Measurements from ENCODE around the gene NPVF.

The NPVF gene

DNA sequence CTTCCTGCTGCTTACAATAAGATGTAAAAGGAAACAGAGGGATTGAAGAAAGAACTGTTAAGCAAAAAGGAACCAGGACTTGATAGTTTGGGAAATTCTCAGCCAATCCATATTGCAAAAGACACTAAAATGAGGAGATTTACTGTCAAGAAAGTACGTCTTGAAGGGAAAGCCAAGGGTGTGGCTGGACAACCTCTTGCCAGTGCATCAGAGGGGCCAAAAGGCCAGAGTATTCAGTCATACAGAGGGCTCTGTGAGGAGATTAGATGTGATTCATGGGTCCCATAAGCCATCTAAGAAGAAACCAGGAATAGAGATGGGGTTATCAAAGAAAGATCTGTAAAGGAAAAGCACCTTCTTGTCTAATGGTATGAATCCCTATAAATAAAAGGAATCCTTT is 25.4 kb upstream of the NPVF start:
- H3K9me3 ChIP-seq (ENCODE audit: control insufficient read depth, insufficient read depth, low read length): no peaks in the 10 kb centered on the region
- no peak overlapping the region for H3K27ac ChIP-seq (ENCODE audit: low read length)
- no peak overlapping the region for H3K4me3 ChIP-seq (ENCODE audit: low read length)
- no peaks in the 10 kb centered on the region for H3K36me3 ChIP-seq (ENCODE audit: control insufficient read depth, insufficient read depth, low read length)
- H3K4me1 ChIP-seq (ENCODE audit: control insufficient read depth, insufficient read depth, low read length): no peaks in the 10 kb centered on the region
- DNase-seq (ENCODE audit: low read depth, low spot score): no peak
- H3K27me3 ChIP-seq (ENCODE audit: control insufficient read depth, insufficient read depth, low read length): no peaks in the 10 kb centered on the region
- no CpG with 5 or more reads among the region's 1 CpG for WGBS (ENCODE audit: insufficient coverage, insufficient read length)

- Histone ChIP-seq H3K27ac (ENCODE audit: low read length) (no peak overlapping the region), H3K4me1 (ENCODE audit: control insufficient read depth, insufficient read depth, low read length) (no peaks in the 10 kb centered on the region), H3K4me3 (ENCODE audit: low read length) (no peak overlapping the region), H3K36me3 (ENCODE audit: control insufficient read depth, insufficient read depth, low read length) (no peaks in the 10 kb centered on the region), H3K9me3 (ENCODE audit: control insufficient read depth, insufficient read depth, low read length) (no peaks in the 10 kb centered on the region), H3K27me3 (ENCODE audit: control insufficient read depth, insufficient read depth, low read length) (no peaks in the 10 kb centered on the region)
- no peak for DNase-seq (ENCODE audit: low read depth, low spot score)
- WGBS (ENCODE audit: insufficient coverage, insufficient read length): no CpG with 5 or more reads among the region's 3 CpGs
Measured at GRCh38 chr7:25250386-25250785, 22.1 kb upstream of the NPVF start.

DNA sequence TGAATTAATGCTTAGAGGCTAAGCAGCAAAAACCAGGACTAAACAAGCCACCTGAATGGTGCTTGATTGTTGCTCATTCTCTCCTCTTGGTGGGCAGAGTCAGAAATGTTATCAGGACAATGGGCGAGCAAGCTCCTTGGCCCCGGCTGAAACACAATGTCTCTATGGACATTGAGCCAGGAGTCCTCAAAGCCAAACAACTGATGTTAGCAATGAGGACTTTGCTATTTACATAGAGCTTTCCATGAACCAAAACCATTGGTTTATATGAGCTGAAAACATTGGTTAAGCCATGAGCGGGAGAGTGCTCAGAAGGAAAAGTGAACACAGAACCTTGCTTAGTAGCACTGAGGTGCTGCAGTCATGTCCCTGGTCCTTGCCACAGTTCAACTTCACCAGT is 21.5 kb upstream of the NPVF start:
- Histone ChIP-seq H3K36me3 (ENCODE audit: control insufficient read depth, insufficient read depth, low read length) (no peaks in the 10 kb centered on the region), H3K4me1 (ENCODE audit: control insufficient read depth, insufficient read depth, low read length) (no peaks in the 10 kb centered on the region), H3K4me3 (ENCODE audit: low read length) (no peak overlapping the region), H3K9me3 (ENCODE audit: control insufficient read depth, insufficient read depth, low read length) (no peaks in the 10 kb centered on the region), H3K27ac (ENCODE audit: low read length) (no peak overlapping the region), H3K27me3 (ENCODE audit: control insufficient read depth, insufficient read depth, low read length) (no peaks in the 10 kb centered on the region)
- no CpG with 5 or more reads among the region's 3 CpGs for WGBS (ENCODE audit: insufficient coverage, insufficient read length)
- DNase-seq (ENCODE audit: low read depth, low spot score): no peak

- no CpG with 5 or more reads among the region's 1 CpG for WGBS (ENCODE audit: insufficient coverage, insufficient read length)
- no peak for DNase-seq (ENCODE audit: low read depth, low spot score)
Measured at GRCh38 chr7:25246306-25246705, 18.0 kb upstream of the NPVF start.

GRCh38 chr7:25244254-25245033 is 16.2 kb upstream of the NPVF start:
- Histone ChIP-seq H3K36me3 (ENCODE audit: control insufficient read depth, insufficient read depth, low read length) (no peaks in the 10 kb centered on the region), H3K9me3 (ENCODE audit: control insufficient read depth, insufficient read depth, low read length) (no peaks in the 10 kb centered on the region), H3K27me3 (ENCODE audit: control insufficient read depth, insufficient read depth, low read length) (peaks cover 2% of the 10 kb centered on the region; the same call in 1 of the 2 replicates), H3K27ac (ENCODE audit: low read length) (no peak overlapping the region), H3K4me1 (ENCODE audit: control insufficient read depth, insufficient read depth, low read length) (no peaks in the 10 kb centered on the region), H3K4me3 (ENCODE audit: low read length) (no peak overlapping the region)
- no CpG with 5 or more reads among the region's 3 CpGs for WGBS (ENCODE audit: insufficient coverage, insufficient read length)
- no peak for DNase-seq (ENCODE audit: low read depth, low spot score)

More at GRCh38 chr7:25246306-25246705, 18.0 kb upstream of the NPVF start:
- no peaks in the 10 kb centered on the region for H3K36me3 ChIP-seq (ENCODE audit: control insufficient read depth, insufficient read depth, low read length)
- H3K4me1 ChIP-seq (ENCODE audit: control insufficient read depth, insufficient read depth, low read length): no peaks in the 10 kb centered on the region
- no peak overlapping the region for H3K27ac ChIP-seq (ENCODE audit: low read length)
- H3K4me3 ChIP-seq (ENCODE audit: low read length): no peak overlapping the region
- H3K27me3 ChIP-seq (ENCODE audit: control insufficient read depth, insufficient read depth, low read length): peaks cover 2% of the 10 kb centered on the region; the same call in 1 of the 2 replicates
- no peaks in the 10 kb centered on the region for H3K9me3 ChIP-seq (ENCODE audit: control insufficient read depth, insufficient read depth, low read length)

DNA sequence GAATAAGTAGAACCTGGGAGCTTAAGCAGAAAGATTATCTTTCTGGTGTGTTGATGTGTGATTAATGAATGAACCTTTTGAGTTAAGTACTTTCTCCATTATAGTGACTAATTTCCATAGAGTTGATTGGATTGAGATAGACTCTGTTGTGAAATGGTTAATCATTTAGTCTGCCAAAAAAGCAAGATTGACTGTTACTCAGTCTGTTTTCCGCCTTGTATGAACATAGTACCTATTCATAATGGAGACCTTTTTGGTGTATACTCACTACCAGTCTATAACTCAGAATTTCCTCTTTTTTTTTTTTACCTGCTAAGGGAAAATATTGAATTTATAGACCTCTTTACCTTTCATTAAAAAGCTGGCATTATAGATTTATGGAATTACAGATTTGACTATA is 14.4 kb upstream of the NPVF start:
- peaks cover 2% of the 10 kb centered on the region; the same call in 1 of the 2 replicates for H3K27me3 ChIP-seq (ENCODE audit: control insufficient read depth, insufficient read depth, low read length)
- WGBS (ENCODE audit: insufficient coverage, insufficient read length): no CpG with 5 or more reads among the region's 1 CpG
- no peaks in the 10 kb centered on the region for H3K4me1 ChIP-seq (ENCODE audit: control insufficient read depth, insufficient read depth, low read length)

GRCh38 chr7:25240896-25241295 is 12.6 kb upstream of the NPVF start:
- Histone ChIP-seq H3K27me3 (ENCODE audit: control insufficient read depth, insufficient read depth, low read length) (peaks cover 2% of the 10 kb centered on the region; the same call in 1 of the 2 replicates), H3K9me3 (ENCODE audit: control insufficient read depth, insufficient read depth, low read length) (no peaks in the 10 kb centered on the region), H3K27ac (ENCODE audit: low read length) (no peak overlapping the region), H3K4me1 (ENCODE audit: control insufficient read depth, insufficient read depth, low read length) (no peaks in the 10 kb centered on the region), H3K4me3 (ENCODE audit: low read length) (no peak overlapping the region), H3K36me3 (ENCODE audit: control insufficient read depth, insufficient read depth, low read length) (no peaks in the 10 kb centered on the region)
- no peak for DNase-seq (ENCODE audit: low read depth, low spot score)

More for the DNA sequence above, 14.4 kb upstream of the NPVF start:
- Histone ChIP-seq H3K4me3 (ENCODE audit: low read length) (no peak overlapping the region), H3K36me3 (ENCODE audit: control insufficient read depth, insufficient read depth, low read length) (no peaks in the 10 kb centered on the region), H3K9me3 (ENCODE audit: control insufficient read depth, insufficient read depth, low read length) (no peaks in the 10 kb centered on the region), H3K27ac (ENCODE audit: low read length) (no peak overlapping the region)
- DNase-seq (ENCODE audit: low read depth, low spot score): no peak

- Histone ChIP-seq H3K27me3 (ENCODE audit: control insufficient read depth, insufficient read depth, low read length) (peaks cover 2% of the 10 kb centered on the region; the same call in 1 of the 2 replicates), H3K36me3 (ENCODE audit: control insufficient read depth, insufficient read depth, low read length) (no peaks in the 10 kb centered on the region), H3K4me1 (ENCODE audit: control insufficient read depth, insufficient read depth, low read length) (peaks cover under 1% of the 10 kb centered on the region; the same call in 1 of the 2 replicates), H3K27ac (ENCODE audit: low read length) (no peak overlapping the region), H3K9me3 (ENCODE audit: control insufficient read depth, insufficient read depth, low read length) (no peaks in the 10 kb centered on the region), H3K4me3 (ENCODE audit: low read length) (no peak overlapping the region)
- DNase-seq (ENCODE audit: low read depth, low spot score): no peak
- no CpG with 5 or more reads among the region's 10 CpGs for WGBS (ENCODE audit: insufficient coverage, insufficient read length)
Measured at GRCh38 chr7:25240340-25240739, 12.1 kb upstream of the NPVF start.

DNA sequence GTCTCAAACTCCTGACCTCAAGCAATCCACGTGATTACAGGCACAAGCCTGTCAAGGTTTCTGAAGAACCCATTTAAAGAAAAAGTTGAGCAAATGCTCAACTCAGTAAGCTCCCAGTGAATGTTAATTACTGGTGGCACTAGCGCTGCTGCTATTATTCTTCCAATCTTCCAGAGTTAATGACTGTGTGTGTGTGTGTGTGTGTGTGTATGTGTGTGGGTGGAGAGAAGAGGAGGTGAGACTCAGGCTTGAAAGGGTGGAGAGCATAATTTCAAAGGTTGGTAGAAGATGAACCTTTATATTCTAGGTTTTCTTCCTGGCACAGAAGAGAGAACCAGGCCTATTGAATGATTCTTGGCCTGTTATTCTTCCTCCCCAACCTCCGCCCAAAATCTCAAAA is 11.6 kb upstream of the NPVF start:
- DNase-seq (ENCODE audit: low read depth, low spot score): no peak
- no peak overlapping the region for H3K4me3 ChIP-seq (ENCODE audit: low read length)
- WGBS (ENCODE audit: insufficient coverage, insufficient read length): no CpG with 5 or more reads among the region's 3 CpGs
- no peaks in the 10 kb centered on the region for H3K9me3 ChIP-seq (ENCODE audit: control insufficient read depth, insufficient read depth, low read length)
- peaks cover 2% of the 10 kb centered on the region; the same call in 1 of the 2 replicates for H3K27me3 ChIP-seq (ENCODE audit: control insufficient read depth, insufficient read depth, low read length)
- no peak overlapping the region for H3K27ac ChIP-seq (ENCODE audit: low read length)
- H3K4me1 ChIP-seq (ENCODE audit: control insufficient read depth, insufficient read depth, low read length): peaks cover 1% of the 10 kb centered on the region; the same call in 1 of the 2 replicates
- H3K36me3 ChIP-seq (ENCODE audit: control insufficient read depth, insufficient read depth, low read length): no peaks in the 10 kb centered on the region

- no CpG with 5 or more reads among the region's 2 CpGs for WGBS (ENCODE audit: insufficient coverage, insufficient read length)
- no peaks in the 10 kb centered on the region for H3K36me3 ChIP-seq (ENCODE audit: control insufficient read depth, insufficient read depth, low read length)
- H3K27ac ChIP-seq (ENCODE audit: low read length): no peak overlapping the region
- 0 out of 2 replicates have a peak, but pooled peaks cover 2% of the 10 kb centered on the region for H3K27me3 ChIP-seq (ENCODE audit: control insufficient read depth, insufficient read depth, low read length)
- H3K4me1 ChIP-seq (ENCODE audit: control insufficient read depth, insufficient read depth, low read length): peaks cover 1% of the 10 kb centered on the region; the same call in 1 of the 2 replicates
- no peak overlapping the region for H3K4me3 ChIP-seq (ENCODE audit: low read length)
- DNase-seq (ENCODE audit: low read depth, low spot score): no peak
- H3K9me3 ChIP-seq (ENCODE audit: control insufficient read depth, insufficient read depth, low read length): no peaks in the 10 kb centered on the region
Measured at GRCh38 chr7:25238066-25238725, 9.9 kb upstream of the NPVF start.

Data from iPS DF 6.9 (cell line).